ENCODE data around the gene NT5C1A.
A peak's percentile ranks its signal among the peaks of the same experiment; 100 is the strongest.

The NT5C1A gene

DNA sequence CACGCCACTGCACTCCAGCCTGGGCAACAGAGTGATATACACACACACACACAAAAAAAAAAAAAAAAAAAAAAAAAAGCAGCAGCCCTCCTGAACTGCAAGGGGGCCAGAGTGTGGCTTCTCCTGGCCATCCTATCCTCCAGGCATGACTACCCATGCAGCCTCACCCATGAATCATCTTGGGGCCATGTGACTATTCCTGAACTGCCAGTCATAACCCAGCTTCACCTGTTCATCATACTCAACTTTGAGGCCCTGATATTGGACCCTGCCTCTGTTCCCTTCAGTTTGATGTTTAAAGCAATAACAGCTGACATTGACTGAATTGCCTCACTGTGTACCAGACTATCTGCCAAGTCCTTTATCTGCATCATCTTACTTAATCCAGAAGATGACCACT is 22.1 kb upstream of the NT5C1A start:
- ATAC-seq, result peak; percentile 50
- H3K4me3 Mint-ChIP-seq, result no peak overlapping the region
- no peaks in the 10 kb centered on the region for H3K36me3 Mint-ChIP-seq
- H3K27ac Mint-ChIP-seq, result no peak overlapping the region
- peaks cover 22% of the 10 kb centered on the region for H3K4me1 Mint-ChIP-seq
- no peaks in the 10 kb centered on the region for H3K9me3 Mint-ChIP-seq
- no peak for DNase-seq (ENCODE audit: low spot score in 2 of 2)

- Mint-ChIP-seq H3K4me3 (peak overlapping the region; percentile 75), H3K4me1 (peaks cover 22% of the 10 kb centered on the region), H3K27ac (no peak overlapping the region), H3K9me3 (no peaks in the 10 kb centered on the region), H3K36me3 (no peaks in the 10 kb centered on the region)
- ATAC-seq (no peak), DNase-seq (ENCODE audit: low spot score in 2 of 2) (no peak)
These were observed 20.5 kb upstream of the NT5C1A start for GRCh38 chr1:39692152-39693074.

DNA sequence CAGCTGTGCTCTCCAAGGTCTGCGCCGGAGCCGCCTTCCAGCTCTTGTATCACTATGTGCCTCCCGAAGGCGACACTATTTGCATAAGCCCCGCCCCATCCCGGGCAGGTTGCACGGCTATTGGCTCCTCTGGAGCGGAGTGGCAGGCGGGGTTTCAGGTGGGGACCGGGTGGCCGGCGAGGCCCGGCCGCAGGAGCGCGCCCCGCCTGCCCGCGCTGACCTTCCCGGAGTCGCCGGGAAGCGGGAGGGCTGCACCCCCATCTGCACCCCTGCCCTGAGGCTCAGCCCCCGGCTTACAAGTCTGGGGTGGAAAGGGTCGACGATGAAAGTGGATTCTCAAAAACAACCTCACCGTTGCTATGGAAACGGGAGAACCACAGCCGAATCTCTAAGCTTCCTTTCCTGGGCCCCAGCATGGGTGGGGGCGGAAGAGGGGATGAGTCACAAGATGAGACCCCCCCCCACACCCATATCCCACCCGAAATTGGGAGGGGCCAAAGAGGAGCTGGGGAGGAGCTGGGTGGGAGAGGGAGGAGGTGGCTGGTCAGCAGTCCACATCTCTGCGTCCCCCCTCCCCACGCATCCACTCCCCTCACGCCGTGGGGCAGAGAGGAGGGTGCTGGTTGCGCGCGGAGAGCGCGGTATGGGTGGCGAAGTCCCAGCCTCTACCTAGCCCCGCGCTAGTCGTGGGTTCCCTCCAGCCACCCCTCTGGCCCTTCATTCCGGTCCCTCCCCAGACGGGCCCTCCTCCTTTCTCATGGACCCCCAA is 19.7 kb upstream of the NT5C1A start, which contains the start of gene HPCAL4:
Gene HPCAL4 (minus strand): TSS at position 51 of the 769 bp plus-strand sequence. CDS start 6,830 bp downstream, outside the sequence.
- peak within 1 kb of the TSS; percentile 75 for H3K4me3 Mint-ChIP-seq
- H3K27ac Mint-ChIP-seq, result peak within 1 kb of the TSS; percentile 53
- H3K4me1 Mint-ChIP-seq, result peaks cover 22% of the 10 kb centered on the region
- DNase-seq (ENCODE audit: low spot score in 2 of 2) (peak; percentile 70 to 92), ATAC-seq (peak; percentile 95)
- no peaks in the 10 kb centered on the region for H3K36me3 Mint-ChIP-seq
- no peaks in the 10 kb centered on the region for H3K9me3 Mint-ChIP-seq

DNA sequence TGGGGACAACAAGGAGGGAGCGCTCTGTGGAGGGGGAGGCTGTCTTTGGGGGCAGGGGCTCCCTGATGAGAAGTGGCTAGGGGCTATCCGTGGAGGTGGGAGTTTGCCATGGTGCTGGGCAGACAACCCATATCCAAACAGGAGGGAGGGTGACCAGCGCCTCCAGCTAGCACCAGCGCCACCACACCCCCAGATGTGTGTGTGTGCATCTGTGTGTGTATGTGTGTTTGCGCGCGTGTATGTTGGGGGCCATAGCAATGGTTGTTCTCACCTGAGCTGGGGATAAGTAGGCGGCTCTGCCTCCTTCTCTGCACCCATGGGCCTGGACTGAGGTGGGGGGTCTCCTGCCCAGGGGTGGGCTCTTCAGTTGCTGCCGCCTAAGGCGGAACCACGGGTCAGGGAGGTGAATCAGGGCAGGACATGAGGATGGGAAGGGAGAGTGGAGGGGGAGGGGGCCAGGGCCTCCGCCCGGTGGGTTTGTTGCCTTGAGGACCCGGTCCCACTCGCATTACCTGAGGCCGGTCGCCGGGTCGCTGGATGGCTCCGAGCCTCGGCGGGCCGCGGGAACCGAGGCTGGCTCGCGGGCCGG is 19.0 kb upstream of the NT5C1A start:
- DNase-seq (ENCODE audit: low spot score in 2 of 2), result no peak
- peak overlapping the region; percentile 53 for H3K27ac Mint-ChIP-seq
- no peak for ATAC-seq
- H3K9me3 Mint-ChIP-seq, result no peaks in the 10 kb centered on the region
- no peaks in the 10 kb centered on the region for H3K36me3 Mint-ChIP-seq
- peaks cover 22% of the 10 kb centered on the region for H3K4me1 Mint-ChIP-seq
- peak overlapping the region; percentile 75 for H3K4me3 Mint-ChIP-seq

GRCh38 chr1:39690225-39690624 is 18.3 kb upstream of the NT5C1A start:
- Mint-ChIP-seq H3K36me3 (no peaks in the 10 kb centered on the region), H3K4me3 (peak overlapping the region; percentile 75), H3K4me1 (peaks cover 20% of the 10 kb centered on the region), H3K9me3 (no peaks in the 10 kb centered on the region), H3K27ac (peak overlapping the region; percentile 53)
- no peak for ATAC-seq
- no peak for DNase-seq (ENCODE audit: low spot score in 2 of 2)

- Mint-ChIP-seq H3K4me3 (no peak overlapping the region), H3K4me1 (peaks cover 18% of the 10 kb centered on the region), H3K36me3 (no peaks in the 10 kb centered on the region), H3K9me3 (no peaks in the 10 kb centered on the region), H3K27ac (no peak overlapping the region)
- ATAC-seq, result no peak
- no peak for DNase-seq (ENCODE audit: low spot score in 2 of 2)
These were observed 17.7 kb upstream of the NT5C1A start for GRCh38 chr1:39689635-39690034.

DNA sequence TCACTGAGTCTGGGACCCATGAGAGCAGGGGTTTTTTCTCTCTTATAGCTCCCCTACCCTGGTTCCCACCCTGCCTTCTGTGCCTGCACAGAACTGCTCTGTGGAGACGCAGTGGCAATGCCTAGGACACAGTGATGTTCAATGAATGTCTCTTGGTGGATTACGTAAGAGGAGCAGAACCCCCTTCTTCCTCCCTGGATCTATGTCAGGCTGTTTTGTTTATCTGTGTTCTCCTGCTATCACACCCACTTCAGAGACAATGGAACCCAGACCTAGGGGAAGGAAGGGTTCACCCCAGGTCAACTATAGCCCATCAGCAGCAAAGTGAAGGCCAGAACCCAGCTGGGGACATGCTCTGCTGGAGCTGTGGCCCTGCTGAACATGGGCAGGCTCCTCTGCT is 17.3 kb upstream of the NT5C1A start:
- H3K9me3 Mint-ChIP-seq, result no peaks in the 10 kb centered on the region
- H3K36me3 Mint-ChIP-seq, result no peaks in the 10 kb centered on the region

DNA sequence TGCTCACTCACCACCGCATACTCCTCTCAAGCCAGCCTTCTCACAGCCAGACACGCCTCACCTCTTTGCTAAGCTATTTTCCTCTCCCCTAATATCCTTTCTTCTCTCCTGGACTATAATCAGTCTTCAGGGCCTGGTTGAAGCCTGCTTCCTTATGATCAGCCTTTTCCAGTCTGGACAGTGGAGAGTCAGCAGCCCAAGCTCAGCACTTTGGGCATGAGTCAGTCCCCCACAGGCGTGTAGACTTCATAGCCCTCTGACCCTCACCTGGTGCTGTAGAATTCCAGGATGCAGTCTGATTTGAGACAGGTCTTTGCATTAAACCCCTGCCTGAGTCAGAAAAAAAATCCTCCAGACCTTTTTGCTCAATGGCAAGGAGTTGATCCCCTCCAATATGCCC is 16.8 kb upstream of the NT5C1A start:
- Mint-ChIP-seq H3K9me3 (no peaks in the 10 kb centered on the region), H3K27ac (no peak overlapping the region), H3K4me1 (peaks cover 20% of the 10 kb centered on the region), H3K4me3 (no peak overlapping the region), H3K36me3 (no peaks in the 10 kb centered on the region)
- DNase-seq (ENCODE audit: low spot score in 2 of 2) (no peak), ATAC-seq (no peak)

More for the DNA sequence above, 17.3 kb upstream of the NT5C1A start:
- Mint-ChIP-seq H3K4me3 (no peak overlapping the region), H3K27ac (no peak overlapping the region), H3K4me1 (peaks cover 20% of the 10 kb centered on the region)
- DNase-seq (ENCODE audit: low spot score in 2 of 2), result no peak
- no peak for ATAC-seq

DNA sequence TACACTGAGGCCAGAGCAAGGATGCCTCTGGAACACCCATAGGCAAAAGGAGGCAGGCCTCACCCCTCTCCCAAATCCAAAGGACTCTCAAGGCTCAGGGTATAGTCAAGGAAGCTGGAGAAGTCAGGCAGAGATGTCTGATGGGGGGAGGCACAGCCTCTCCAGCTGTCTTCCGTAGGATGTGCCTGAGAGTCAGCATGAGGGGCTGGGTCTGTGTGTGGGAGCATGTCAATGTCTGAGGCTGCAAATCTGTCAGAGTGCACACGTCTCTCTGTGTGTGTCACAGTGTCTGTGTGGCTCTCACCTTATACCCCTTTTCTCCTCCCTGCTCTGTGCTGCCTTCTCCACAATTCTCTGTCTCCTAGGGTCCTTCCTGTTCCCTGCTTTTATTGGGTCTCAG is 15.3 kb upstream of the NT5C1A start:
- no peak for ATAC-seq
- Mint-ChIP-seq H3K27ac (no peak overlapping the region), H3K4me3 (no peak overlapping the region), H3K9me3 (no peaks in the 10 kb centered on the region), H3K36me3 (no peaks in the 10 kb centered on the region), H3K4me1 (peaks cover 20% of the 10 kb centered on the region)
- DNase-seq (ENCODE audit: low spot score in 2 of 2), result no peak

DNA sequence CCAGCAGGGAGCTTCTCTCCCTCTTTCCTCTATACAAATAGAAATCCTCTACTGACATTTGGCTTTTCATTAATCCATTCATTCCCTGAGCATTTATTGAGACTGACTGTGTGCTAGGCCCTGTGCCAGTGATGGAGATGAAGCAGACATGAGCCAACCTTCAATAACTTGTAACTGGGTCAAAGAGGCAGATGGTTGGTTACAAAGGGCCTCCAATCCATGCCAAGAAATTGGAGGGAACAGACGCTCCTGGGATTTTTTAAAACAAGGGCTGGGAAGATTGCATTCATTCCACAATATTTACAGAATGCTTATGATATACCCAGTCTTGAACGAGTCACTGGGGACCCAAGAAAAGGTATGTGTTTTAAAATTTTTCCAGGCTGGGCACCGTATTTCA is 13.2 kb upstream of the NT5C1A start:
- peak overlapping the region; percentile 52 for H3K4me3 Mint-ChIP-seq
- no peaks in the 10 kb centered on the region for H3K36me3 Mint-ChIP-seq
- peaks cover 9% of the 10 kb centered on the region for H3K4me1 Mint-ChIP-seq
- no peak for ATAC-seq
- H3K9me3 Mint-ChIP-seq, result no peaks in the 10 kb centered on the region
- no peak for DNase-seq (ENCODE audit: low spot score in 2 of 2)
- H3K27ac Mint-ChIP-seq, result peak overlapping the region; percentile 48

- H3K27ac Mint-ChIP-seq, result peak overlapping the region; percentile 48
These were observed 12.4 kb upstream of the NT5C1A start for GRCh38 chr1:39684313-39684664.

DNA sequence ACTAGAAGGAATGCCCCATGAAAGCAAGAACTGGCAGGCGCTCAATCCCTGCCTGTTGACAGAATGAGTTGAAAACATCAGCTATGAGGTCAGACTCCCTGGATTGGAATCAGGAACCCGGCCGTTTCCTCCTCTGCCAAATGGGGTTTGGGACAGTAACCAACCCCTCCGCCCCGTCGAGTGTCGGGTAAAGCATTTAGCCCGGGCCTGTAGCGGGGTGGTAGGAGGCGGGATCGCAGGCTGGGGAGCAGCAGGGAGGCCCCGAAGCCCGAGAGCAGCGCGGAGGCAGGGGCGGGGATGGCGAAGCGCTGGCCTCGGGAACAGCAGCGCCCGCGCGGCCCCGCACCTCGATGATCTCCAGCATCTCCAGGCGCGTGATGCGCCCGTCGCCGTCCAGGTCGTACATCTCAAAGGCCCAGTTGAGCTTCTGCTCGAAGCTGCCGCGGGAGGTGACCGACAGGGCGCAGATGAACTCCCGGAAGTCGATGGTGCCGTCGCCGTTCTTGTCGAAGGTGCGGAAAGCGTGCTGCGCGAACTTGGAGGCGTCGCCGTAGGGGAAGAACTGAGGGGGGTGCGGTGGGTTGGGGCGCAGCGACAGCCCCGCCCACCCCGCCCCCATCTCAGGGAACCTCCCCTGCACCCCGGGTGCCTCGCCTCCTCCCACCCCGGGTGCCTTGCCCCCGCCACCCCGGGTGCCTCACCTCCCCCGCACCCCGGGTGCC is 11.8 kb upstream of the NT5C1A start:
- DNase-seq (ENCODE audit: low spot score in 2 of 2) (no peak), ATAC-seq (no peak)
- Mint-ChIP-seq H3K4me3 (peak overlapping the region; percentile 52), H3K27ac (no peak overlapping the region), H3K4me1 (peaks cover 7% of the 10 kb centered on the region), H3K36me3 (no peaks in the 10 kb centered on the region), H3K9me3 (no peaks in the 10 kb centered on the region)

More at GRCh38 chr1:39684313-39684664, 12.4 kb upstream of the NT5C1A start:
- H3K4me3 Mint-ChIP-seq, result peak overlapping the region; percentile 52
- peaks cover 7% of the 10 kb centered on the region for H3K4me1 Mint-ChIP-seq
- no peaks in the 10 kb centered on the region for H3K36me3 Mint-ChIP-seq
- DNase-seq (ENCODE audit: low spot score in 2 of 2) (no peak), ATAC-seq (no peak)
- no peaks in the 10 kb centered on the region for H3K9me3 Mint-ChIP-seq

- no peak for DNase-seq (ENCODE audit: low spot score in 2 of 2)
- H3K4me1 Mint-ChIP-seq, result peaks cover 7% of the 10 kb centered on the region
- H3K36me3 Mint-ChIP-seq, result no peaks in the 10 kb centered on the region
- no peak overlapping the region for H3K27ac Mint-ChIP-seq
- no peaks in the 10 kb centered on the region for H3K9me3 Mint-ChIP-seq
- no peak for ATAC-seq
- H3K4me3 Mint-ChIP-seq, result no peak overlapping the region
These were observed 10.1 kb upstream of the NT5C1A start for GRCh38 chr1:39681999-39682398.

DNA sequence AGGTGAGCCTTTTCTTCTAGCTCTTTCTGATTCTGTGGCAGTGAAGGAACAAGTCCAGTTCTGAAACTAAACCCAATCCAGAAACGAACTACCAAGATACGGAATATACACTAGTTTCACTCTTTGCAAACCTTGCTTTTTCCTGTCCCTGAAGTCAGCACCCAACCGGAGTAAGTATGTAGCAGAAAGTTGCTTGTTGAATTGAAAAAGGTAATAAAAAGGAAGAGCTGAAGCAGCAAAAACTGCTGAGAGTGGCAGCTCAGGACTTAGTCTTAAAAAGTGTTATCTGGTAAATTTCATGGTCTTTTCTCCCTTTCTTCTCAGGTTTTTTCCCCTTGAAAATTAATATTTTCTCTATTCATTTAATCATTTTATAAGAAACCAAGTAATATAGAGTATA is 9.4 kb upstream of the NT5C1A start:
- no peaks in the 10 kb centered on the region for H3K36me3 Mint-ChIP-seq
- ATAC-seq (no peak), DNase-seq (ENCODE audit: low spot score in 2 of 2) (no peak)
- H3K4me1 Mint-ChIP-seq, result peaks cover 7% of the 10 kb centered on the region
- no peak overlapping the region for H3K4me3 Mint-ChIP-seq
- H3K9me3 Mint-ChIP-seq, result no peaks in the 10 kb centered on the region
- H3K27ac Mint-ChIP-seq, result no peak overlapping the region

- H3K36me3 Mint-ChIP-seq, result no peaks in the 10 kb centered on the region
- H3K9me3 Mint-ChIP-seq, result no peaks in the 10 kb centered on the region
- H3K27ac Mint-ChIP-seq, result no peak overlapping the region
- no peak overlapping the region for H3K4me3 Mint-ChIP-seq
- DNase-seq (ENCODE audit: low spot score in 2 of 2) (no peak), ATAC-seq (no peak)
- H3K4me1 Mint-ChIP-seq, result peaks cover 7% of the 10 kb centered on the region
These were observed 8.8 kb upstream of the NT5C1A start for GRCh38 chr1:39680751-39681150.

Measured in stimulated activated effector memory CD8-positive, alpha-beta T cell treated with anti-CD3 and anti-CD28 coated beads, Interleukin-12 subunit alpha, Interleukin-12 subunit beta, amount 100 ng/mL, for 72 hours (primary cell).